Limb (tissue), 2 donors: ENCODE results near the gene EHD3.

Experiments
- DNase-seq, 2 donors: peaks; one replicate each; pipeline ENCODE4 v3.0.0-alpha.2; 2016; ENCODE audit errors: extremely low spot score in 2 of 2

Gene EHD3

DNA sequence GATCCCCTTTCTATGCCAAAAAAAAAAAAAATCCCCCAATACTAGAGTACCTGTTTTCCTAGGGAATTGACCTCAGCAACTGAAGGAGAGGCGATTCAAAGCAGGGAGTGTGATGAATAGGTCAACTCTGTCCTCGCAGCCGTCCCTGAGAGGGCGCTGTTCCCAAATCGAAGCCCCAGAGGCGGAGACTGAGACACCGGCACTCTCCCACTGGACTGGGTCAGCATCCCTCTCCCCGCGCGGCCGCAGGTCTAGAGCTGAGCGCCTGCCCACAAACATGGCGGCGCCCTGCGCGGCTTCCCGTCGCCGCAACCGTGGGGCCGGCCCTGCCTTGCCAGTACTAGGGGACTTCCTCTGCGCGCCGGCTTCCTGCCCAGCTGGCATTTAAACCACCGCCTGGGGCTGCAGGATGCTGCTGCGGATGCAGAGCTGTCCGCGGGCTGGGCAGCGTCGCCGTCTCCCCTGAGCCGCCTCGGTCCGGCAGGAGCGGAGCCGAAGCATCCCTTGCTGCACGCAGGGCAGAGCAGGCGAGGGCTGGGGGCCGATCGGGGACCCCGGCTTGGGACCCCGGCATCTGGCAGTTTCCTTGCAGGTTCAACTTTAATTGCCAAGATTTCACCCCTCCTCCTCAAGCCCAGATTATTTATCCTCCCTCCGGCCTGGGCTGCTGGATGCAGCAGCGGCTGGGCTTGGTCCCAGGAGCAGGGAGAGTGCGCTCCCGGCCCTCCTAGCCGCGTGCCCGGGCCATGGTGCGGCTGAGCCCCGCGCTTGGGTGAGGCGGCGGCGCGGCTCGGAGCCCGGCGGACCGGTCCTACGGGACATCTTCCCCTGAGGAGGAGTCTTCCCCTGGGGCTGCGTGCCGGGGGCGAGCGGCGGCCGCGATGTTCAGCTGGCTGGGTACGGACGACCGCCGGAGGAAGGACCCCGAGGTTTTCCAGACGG, at the start of gene EHD3:
Gene EHD3, plus strand, starts transcription at position 412 of the 942 bp plus-strand sequence. Its CDS starts 470 bp downstream, at position 882.
- DNase-seq, result peak; percentile 82 to 91

DNA sequence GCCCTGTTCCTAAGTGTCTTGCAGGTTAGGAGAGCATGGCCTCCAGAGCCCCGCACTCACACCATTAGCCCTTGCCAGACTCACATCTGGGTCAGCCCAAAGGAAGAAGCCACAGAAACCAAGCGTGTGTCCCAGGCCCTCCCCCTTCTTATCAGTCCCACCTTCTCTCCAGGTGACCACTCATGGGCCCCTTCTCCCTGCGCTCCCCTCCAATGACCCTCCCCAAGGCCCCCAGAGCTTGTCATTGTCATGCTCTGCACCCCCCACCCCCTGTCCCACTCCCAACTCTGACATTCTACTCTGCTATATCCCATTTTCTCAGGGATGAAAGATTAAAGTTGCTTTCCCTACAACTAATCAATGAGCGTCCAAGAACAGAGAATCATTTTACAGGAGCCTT, 46.8 kb upstream of the EHD3 start:
- no peak for DNase-seq

DNA sequence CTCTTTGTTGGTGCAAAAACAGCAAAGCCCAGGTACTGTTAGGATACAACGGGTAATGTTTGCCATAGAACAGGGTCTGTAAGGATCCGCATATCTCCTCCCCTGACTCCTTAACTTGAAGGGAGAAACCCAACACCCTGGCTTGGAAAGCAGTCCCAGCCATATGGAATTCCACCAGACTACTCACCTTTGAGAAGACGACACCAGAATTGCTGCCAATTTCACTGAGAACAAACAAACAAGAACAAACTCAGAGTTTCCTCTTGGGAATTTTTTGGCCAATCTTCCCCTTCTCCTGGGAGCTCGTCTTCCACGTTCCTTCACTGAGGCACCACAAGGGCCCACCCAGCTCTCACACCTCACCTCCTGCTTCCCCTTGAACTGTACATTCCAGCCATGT, 45.8 kb upstream of the EHD3 start:
- DNase-seq, result no peak

DNA sequence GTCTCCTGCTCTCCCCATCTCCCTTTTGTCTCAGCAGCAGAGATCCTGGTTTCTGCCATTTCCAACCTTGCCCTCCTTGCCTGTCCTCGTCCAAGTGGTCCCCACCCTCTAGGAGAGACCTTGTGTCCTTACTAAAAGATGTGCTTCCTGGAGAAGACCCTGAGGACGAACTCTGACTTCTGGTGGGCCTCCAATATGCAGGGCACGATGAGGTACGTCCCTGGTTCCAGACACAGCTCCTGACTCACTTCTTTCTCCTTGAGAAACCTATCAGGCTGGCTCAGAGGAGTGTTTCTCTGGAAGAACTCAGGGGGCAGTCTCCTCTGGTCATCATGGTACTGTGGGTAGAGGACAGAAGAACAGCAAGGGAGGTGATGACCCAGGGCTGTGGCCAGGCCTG, 44.8 kb upstream of the EHD3 start:
- DNase-seq, result no peak

DNA sequence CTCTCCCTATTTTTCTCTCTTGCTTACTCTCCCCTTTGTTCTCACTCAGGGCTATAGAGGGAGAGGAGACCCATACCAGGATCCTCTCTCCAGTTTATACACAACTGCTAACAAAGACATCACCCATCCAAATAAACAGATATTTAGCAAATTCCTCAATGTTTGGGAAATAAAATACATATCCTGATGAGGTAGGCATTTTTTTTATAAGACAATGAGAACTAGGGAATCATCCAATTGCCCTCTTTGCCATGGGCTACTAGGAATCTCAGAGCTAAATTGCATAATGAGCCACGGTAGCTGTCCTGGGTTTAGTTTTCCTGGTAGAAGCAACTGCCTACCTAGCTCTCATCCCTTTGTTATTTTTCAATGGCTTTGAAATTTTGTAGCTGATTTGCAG, 43.8 kb upstream of the EHD3 start:
- no peak for DNase-seq

DNA sequence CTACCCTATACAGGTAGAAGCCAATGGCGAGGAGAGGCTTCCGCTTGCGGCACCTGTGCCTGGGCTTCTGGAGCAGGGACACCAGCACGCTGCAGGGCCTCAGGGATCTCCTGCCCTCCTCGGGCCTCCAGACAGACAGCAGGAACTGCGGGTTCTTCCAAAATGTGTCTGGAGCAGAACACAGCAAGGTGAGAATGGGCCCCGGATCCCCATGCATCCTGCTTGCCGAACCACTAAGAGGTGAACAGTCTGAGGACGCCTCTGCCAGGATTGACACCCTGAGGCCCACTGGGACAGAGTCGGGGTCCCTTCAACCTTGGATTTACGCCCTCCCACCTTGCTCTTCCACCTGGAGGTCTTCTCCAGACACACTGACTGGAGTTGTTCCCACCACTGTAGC, 42.0 kb upstream of the EHD3 start:
- DNase-seq, result no peak

DNA sequence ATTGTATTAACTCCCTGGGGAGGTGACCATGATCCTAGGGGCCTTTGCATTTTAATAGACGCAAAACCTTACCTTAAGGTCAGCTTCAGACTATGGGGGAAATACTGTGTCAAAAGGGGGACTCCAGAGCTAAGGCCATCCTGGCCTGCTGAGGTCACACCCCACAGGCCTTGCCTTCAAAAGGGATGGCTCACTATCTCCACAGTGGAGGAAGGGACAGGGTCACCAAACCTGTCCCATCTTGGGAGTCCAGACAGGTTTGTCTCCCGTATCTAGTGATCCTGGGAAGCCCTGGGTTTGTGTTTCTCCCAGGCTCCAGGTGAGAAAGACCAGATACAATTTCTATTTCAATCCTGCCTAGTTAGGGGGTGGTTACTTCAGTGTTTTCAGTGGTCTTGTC, 41.6 kb upstream of the EHD3 start:
- DNase-seq, result no peak

DNA sequence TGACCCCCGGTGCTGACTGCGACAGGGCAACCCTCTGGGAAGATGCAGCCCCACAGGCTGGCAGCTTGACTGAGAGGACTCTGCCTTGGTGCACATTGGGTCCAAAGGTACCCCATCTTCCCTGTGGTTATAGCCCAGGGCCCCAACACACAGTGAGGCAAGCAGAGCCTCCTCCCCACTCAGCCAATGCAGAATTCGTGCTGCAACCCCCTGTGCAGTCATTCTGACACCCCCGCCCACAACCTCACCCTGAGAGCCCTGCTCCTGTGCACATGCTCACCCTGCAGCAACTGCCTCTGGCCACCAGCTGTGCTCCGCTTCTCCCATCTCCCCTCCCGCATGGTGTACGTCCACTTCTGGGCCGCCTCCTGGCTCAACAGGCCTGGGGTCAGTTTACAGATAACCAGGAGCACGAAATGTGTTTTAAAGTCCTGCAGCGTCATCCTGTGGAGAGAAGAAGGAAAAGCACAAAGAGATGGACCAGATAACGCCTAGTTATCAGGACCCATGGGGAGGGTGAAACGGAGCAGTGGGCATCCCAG, 41.0 kb upstream of the EHD3 start:
- DNase-seq, result no peak

DNA sequence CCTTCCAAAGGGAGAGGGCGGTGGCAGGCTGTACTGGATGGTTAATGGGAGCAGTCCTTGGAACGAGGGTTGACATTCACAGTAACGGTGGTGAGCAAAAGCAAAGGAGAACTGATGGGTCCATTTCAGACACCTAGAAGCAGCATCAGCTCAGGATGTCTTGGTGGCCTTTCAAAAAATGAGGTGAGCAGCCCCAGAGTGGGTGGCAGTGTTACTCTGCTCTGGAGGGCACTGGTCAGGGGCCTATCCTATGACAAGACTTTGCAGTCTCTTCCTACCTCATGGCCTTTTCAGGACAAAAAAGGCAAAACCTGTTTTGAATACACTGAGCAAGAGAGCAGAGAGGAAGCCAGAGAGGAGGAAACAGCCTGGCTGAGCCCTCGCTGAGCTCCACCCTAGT, 40.1 kb upstream of the EHD3 start:
- DNase-seq, result no peak

DNA sequence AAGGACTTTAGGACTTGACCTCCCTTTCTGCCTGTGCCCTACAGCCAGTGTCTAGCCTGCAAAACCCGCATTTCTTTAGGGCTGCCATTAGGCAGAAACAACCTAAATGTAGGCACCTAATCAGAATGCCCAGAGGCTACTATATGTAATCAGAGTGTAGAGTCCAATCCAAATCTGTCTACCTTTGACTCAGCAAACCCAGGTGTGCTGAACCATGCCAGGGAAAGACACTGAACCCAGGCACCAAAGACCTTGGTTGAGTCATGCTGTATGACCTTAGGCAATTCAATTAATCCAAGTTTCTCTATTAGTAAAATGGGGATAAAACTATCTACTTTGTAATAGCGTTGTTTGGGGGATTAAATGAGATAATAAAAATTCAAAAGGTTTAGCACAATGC, 37.3 kb upstream of the EHD3 start:
- DNase-seq, result no peak

DNA sequence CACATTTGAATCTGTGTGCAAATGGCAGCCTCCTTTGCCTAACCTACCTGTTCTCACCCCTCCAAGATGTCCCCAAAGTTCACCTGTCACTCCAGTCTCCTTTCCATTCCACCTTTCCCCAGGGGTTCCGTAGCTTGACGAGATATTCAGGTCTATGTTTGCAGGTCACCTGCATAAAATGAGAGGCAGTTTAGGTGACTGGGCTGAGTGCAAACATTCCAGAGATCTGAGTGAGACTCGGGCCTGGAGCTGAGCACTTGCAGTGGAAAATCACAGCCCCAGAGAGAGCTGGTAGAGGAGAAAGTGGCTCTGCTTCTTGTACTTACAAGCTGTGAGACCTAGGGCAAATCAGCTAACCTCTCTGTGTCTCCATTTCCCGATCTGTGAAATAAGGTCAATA, 36.8 kb upstream of the EHD3 start:
- DNase-seq, result no peak

DNA sequence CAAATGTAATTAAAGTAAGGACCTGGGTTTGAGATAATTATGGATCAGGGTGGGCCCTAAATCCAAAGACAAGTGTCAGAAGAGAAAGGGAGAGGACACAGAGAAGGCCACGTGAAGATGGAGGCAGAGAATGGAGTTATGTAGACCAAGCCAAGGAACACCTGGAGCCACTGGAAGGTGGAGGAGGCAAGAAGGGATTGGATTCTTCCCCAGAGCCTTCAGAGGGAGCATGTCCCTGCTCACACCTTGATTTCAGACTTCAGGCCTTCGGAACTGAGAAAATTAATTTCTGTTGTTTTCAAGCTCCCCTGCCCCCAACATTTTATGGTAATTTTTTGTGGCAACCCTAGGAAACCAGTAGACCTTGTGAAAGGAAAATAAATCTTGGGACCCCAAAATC, 36.3 kb upstream of the EHD3 start:
- no peak for DNase-seq

DNA sequence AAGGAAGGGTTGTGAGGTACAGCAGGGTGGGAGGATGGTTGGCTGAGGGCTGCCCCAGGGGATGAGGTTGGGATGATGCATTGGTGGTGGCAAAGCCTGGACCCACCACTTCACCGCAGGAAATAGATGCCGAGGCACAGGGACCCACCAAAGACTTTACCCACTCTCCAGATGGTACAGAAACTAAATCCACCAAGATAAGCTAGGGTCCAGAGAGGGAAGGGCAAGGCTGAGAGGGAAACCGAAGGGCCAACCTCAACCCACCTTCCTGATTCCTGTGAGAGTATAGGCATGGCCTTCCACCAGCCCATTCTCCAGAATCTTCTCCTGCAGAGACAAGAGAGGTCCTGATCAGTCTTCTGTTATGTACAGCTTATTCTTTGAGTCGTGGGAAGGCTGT, 34.7 kb upstream of the EHD3 start:
- no peak for DNase-seq

DNA sequence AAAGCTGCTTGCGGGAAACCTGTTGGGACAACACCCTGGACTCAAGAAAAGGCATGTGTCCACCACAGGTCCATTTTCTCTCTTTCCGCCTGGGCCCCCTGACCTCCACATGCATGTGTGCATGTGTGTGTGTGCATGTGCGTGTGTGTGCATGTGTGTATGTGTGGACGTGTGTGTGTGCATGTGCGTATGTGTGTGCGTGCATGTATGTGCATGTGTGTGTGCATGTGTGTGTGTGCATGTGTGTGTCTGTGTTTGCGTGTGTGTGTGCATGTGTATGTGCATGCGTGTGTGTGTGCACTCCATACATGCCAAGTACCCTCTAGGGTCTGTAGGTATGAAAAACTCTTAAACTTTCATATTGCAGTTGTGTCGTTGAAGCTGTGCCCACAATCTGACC, 33.0 kb upstream of the EHD3 start:
- DNase-seq, result no peak

DNA sequence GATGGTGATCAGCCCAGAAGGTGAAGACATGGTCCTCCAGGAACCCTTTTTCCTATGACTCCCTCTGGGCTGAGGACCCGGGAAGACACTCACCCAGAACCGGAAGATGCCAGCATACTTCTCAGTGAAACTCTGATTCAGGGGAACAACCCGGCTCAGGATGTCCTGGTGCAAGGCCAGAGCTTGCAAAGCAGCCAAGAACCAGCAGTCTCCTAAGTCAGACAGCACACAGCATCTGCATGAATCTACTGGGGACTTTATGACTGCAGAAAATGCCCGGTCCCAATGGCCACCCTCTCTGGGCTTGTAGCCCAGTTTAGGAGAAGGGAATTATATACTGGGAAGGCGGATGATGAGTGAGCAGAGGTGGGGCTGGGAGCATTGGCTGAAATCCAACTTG, 31.9 kb upstream of the EHD3 start:
- DNase-seq, result no peak

DNA sequence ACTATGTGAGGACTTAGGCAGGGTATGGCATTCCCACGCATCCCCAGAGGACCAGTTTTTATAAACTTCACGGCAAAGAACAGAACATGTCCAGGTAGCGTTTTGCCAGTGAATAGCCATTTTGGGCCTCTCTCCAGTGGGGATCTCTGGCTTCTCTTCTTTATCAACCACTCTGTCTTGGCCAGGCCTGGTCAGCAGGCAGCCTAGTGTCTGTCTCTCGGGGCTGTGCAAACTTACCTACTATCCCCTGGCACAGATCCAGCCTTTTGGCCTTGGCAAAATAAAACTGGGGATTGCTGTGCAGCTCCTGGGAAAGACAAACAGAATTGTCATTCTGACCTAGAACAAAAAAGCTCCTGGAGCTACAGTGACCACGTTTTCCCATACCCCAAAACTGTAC, 31.1 kb upstream of the EHD3 start:
- no peak for DNase-seq

DNA sequence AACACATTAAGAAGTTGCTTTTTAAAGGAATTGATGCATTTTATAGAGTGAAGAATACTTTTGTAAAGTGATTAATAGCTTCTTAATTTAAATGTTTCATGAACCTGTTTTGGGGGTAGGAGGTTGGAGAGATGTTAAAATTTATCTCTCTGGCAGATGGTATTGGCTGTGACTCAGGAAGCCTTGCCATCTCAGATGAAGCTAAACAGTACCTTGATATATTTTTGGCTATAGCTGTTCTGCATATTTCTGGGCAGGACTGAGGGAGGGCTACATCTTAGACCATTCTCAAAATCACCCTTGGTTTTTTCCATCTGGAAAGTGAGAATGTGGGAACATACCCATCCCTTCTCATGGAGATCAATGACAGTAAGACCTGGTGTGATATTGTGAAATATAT, 30.0 kb upstream of the EHD3 start:
- DNase-seq, result no peak

DNA sequence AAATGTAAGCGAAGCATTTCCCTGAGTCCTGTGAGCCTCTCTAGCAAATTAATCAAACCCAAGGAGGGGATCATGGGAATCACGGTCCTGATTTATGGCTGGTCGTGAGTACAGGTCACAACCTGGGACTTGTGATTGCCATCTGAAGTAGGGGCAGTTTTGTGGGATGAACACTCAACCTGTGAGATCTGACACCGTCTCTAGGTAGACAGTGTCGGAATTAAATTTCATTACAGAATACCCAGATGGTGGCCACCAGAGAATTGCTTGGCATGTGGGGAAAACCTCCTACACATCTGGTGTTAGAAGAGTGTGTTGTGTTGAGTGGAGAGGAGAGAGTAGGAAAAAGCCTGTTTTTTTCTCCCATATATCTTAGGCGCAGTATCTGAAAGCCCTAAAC, 29.2 kb upstream of the EHD3 start:
- DNase-seq, result no peak

DNA sequence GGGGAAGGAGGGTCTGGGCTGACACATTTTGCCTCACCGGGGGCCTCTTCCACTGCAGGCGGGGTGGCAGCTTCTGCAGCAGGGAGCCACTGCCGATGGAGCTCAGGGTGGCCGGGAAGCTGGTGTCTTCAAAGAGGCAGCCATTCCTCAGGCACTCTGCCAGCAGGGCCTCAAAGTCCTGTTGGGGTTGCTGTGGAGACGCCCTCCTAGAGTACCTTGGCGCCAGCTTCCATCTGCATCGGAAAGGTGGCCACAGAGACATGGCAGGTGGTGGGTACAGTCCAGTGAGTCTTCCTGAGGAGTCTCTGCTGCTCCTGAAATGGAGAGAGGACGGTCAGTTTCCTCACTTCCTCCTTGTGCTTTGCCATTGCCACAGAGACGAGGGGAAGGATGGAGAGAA, 28.8 kb upstream of the EHD3 start:
- DNase-seq, result no peak

DNA sequence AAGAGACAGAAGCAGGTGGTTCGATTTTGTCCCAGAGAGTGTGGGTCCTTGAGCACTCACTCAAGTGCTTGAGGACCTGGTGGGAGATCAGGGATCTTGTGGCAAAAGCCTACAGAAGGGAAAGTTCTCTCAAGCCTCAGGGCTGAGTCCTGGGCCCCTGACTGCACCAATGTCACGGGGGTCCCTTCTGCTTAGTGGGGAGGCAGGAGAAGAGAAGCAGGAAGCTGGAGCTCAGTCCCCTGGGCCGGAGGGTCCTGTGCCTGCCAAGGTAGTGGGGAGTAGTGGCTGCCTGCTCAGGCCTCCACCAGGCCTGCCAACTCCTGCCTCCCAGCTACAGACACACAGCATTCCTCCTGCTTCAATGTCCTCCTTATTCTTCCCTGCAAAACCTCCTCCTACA, 28.3 kb upstream of the EHD3 start:
- no peak for DNase-seq

DNA sequence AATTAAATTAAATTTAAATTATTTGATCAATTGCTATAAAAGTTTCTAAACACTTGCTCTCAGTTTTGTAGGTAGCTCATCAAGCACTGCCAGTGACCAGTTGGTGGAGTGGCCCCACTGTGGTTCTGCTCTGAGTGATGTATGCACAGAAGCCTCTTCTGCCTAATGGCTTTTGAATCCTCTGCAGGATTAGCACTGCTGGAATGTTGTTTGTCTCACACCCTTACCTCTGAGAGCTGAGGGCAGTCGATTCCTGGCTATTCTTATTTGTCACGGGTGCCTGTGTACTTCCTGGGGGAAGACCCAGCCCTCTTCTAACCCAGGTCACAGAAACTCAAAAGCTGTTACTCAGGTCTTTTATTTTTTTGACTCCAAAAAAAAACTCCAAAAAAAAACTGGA, 26.2 kb upstream of the EHD3 start:
- DNase-seq, result no peak

DNA sequence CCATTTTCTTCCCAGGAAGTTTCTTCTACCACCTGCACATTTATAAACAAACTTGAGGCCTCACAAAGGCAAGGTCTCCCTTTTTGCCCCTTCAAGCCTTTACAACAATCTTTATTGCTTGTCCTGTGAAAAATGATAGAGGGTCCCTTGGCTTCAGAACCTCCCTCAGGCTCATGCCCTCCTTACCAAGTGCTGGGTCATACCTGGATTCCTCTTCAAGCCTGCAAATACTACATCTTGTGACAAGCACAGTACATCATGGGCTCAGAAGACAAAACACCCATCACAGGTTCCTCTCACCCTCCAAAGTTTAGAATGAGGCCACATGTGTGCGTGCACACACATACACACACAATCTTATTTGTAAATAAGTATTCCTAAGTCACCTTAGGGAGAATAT, 25.7 kb upstream of the EHD3 start:
- no peak for DNase-seq
